ENCODE data around the gene SP9.

DNA sequence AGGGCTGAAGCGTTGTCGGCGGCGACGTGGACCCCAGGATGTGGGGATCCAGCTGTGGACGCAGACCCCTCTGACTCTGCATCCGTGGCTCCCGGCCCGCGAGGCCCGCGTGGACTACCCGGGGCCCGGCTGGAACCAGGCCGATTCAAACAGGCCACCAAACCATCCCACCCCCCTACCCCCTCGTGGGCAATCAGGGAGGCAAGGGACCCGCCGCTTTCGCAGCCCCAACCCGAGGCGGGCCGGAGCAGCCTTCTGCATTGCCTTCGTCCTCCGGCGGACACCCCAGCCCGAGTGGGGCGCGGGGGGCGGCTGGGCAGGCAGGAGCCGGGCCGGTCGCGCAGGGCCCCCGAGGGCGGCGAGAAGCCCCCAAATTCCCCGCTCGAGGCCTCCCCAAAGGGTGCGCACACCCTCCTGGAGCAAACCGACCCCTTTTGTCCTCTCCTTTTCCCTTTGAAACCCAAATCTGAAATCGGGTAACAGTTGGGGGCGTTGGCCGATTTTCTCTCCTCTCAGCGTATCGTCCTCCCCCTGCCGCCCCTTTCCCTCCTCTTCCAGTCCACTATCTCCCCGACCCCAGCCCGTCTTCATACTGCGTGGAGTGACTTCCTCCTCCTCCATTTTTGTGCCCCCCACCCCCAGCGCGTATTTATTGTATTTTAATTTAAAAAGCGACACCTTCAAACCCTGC, 7.4 kb downstream of the SP9 start:
- TF ChIP-seq, protein P1, sequence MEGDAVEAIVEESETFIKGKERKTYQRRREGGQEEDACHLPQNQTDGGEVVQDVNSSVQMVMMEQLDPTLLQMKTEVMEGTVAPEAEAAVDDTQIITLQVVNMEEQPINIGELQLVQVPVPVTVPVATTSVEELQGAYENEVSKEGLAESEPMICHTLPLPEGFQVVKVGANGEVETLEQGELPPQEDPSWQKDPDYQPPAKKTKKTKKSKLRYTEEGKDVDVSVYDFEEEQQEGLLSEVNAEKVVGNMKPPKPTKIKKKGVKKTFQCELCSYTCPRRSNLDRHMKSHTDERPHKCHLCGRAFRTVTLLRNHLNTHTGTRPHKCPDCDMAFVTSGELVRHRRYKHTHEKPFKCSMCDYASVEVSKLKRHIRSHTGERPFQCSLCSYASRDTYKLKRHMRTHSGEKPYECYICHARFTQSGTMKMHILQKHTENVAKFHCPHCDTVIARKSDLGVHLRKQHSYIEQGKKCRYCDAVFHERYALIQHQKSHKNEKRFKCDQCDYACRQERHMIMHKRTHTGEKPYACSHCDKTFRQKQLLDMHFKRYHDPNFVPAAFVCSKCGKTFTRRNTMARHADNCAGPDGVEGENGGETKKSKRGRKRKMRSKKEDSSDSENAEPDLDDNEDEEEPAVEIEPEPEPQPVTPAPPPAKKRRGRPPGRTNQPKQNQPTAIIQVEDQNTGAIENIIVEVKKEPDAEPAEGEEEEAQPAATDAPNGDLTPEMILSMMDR (conservative IDR thresholded peaks at IDR 0.05), result no peak
- TF ChIP-seq EZH2 (IDR thresholded peaks at IDR 0.05; ENCODE audit: low read depth), result no peak

Measured in PC-9 (cell line).